ENCODE results near the gene SLC5A2.

DNA sequence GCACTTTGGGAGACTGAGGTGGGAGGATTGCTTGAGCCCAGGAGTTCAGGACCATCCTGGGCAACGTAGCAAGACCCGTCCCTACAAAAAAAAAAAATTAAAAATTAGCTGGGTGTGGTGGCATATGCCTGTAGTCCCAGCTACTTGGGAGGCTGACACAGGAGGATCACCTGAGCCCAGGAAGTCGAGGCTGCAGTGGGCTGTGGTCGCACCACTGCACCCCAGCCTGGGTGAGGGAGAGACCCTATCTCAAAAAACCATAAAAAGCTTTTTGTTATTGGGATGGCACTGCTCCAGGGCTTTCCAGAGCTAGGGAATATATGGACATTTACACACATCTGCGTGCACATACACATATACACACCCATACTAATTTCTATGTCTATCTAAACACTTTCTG is 31.7 kb upstream of the SLC5A2 start:
- TF ChIP-seq, protein P1, sequence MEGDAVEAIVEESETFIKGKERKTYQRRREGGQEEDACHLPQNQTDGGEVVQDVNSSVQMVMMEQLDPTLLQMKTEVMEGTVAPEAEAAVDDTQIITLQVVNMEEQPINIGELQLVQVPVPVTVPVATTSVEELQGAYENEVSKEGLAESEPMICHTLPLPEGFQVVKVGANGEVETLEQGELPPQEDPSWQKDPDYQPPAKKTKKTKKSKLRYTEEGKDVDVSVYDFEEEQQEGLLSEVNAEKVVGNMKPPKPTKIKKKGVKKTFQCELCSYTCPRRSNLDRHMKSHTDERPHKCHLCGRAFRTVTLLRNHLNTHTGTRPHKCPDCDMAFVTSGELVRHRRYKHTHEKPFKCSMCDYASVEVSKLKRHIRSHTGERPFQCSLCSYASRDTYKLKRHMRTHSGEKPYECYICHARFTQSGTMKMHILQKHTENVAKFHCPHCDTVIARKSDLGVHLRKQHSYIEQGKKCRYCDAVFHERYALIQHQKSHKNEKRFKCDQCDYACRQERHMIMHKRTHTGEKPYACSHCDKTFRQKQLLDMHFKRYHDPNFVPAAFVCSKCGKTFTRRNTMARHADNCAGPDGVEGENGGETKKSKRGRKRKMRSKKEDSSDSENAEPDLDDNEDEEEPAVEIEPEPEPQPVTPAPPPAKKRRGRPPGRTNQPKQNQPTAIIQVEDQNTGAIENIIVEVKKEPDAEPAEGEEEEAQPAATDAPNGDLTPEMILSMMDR (IDR thresholded peaks at IDR 0.05; ENCODE audit: low read depth, low read length), result no peak
- no peak for TF ChIP-seq EZH2phosphoT487 (IDR thresholded peaks at IDR 0.05; ENCODE audit: low read depth)
